H9 (cell line): ENCODE results near the gene TCERG1L. TPM values are rescaled to one million over a fixed set of nuclear protein-coding genes. Genes with fewer than 3 reads are reported as not detected.

Source experiments
- DNase-seq: peaks from one replicate; pipeline ENCODE4 v3.0.0-alpha.2; 2017
- H2AFZ ChIP-seq: one replicate; pipeline ENCODE4 v1.6.1; 2013; ENCODE audit warnings: mild to moderate bottlenecking, low read length, control low read depth, moderate library complexity
- H2AK5ac ChIP-seq: 2 replicates; pipeline ENCODE4 v1.6.1; 2013; ENCODE audit warnings: low read length, control low read depth, mixed read lengths; ENCODE audit not compliant: insufficient read length
- H2BK120ac ChIP-seq: one replicate; pipeline ENCODE4 v1.6.1; 2013; ENCODE audit warnings: low read depth, mild to moderate bottlenecking, low read length, control low read depth, inconsistent platforms; ENCODE audit not compliant: poor library complexity, severe bottlenecking
- H2BK12ac ChIP-seq: 2 replicates; pipeline ENCODE4 v1.6.1; 2013; ENCODE audit warnings: low read length, control low read depth, mixed read lengths, low read depth; ENCODE audit not compliant: insufficient read length
- H2BK15ac ChIP-seq: 2 replicates; pipeline ENCODE4 v1.6.1; 2013; ENCODE audit warnings: low read depth, low read length, control low read depth
- H2BK20ac ChIP-seq: one replicate; pipeline ENCODE4 v1.6.1; 2013; ENCODE audit warnings: low read depth, mild to moderate bottlenecking, low read length, control low read depth, inconsistent platforms; ENCODE audit not compliant: poor library complexity, severe bottlenecking
- H2BK5ac ChIP-seq: 2 replicates; pipeline ENCODE4 v1.6.1; 2013; ENCODE audit warnings: low read length, control low read depth, mixed read lengths; ENCODE audit not compliant: insufficient read length
- H3K14ac ChIP-seq: 2 replicates; pipeline ENCODE4 v1.6.1; 2013; ENCODE audit warnings: low read length, control low read depth; ENCODE audit not compliant: insufficient read depth
- H3K18ac ChIP-seq: 2 replicates; pipeline ENCODE4 v1.6.1; 2013; ENCODE audit warnings: low read depth, mild to moderate bottlenecking, mixed read lengths, low read length, control low read depth; ENCODE audit not compliant: insufficient read length
- H3K23ac ChIP-seq: 2 replicates; pipeline ENCODE4 v1.6.1; 2013; ENCODE audit warnings: low read length, control low read depth, mixed read lengths, low read depth; ENCODE audit not compliant: insufficient read length
- H3K23me2 ChIP-seq: 2 replicates; pipeline ENCODE4 v1.6.1; 2013; ENCODE audit warnings: low read depth, mild to moderate bottlenecking, mixed read lengths, low read length, control low read depth; ENCODE audit not compliant: insufficient read length, poor library complexity, severe bottlenecking
- H3K27ac ChIP-seq: 2 replicates; pipeline ENCODE4 v1.5.1; 2013; ENCODE audit warnings: low read length, control low read depth, mixed read lengths, low read depth; ENCODE audit not compliant: insufficient read length
- H3K27me3 ChIP-seq: 2 replicates; pipeline ENCODE4 v1.6.1; 2013; ENCODE audit warnings: low read length, control low read depth, inconsistent platforms; ENCODE audit not compliant: insufficient read depth
- H3K4ac ChIP-seq: 2 replicates; pipeline ENCODE4 v1.6.1; 2013; ENCODE audit warnings: low read depth, mild to moderate bottlenecking, control low read depth, inconsistent platforms, low read length, moderate library complexity
- H3K4me1 ChIP-seq: 2 replicates; pipeline ENCODE4 v1.6.1; 2013; ENCODE audit warnings: low read length, control low read depth, inconsistent platforms; ENCODE audit not compliant: insufficient read depth
- H3K4me2 ChIP-seq: 2 replicates; pipeline ENCODE4 v1.6.1; 2013; ENCODE audit warnings: low read length, control low read depth, mixed read lengths; ENCODE audit not compliant: insufficient read length, insufficient read depth
- H3K56ac ChIP-seq: 2 replicates; pipeline ENCODE4 v1.6.1; 2013; ENCODE audit warnings: low read depth, mild to moderate bottlenecking, mixed read lengths, low read length, control low read depth; ENCODE audit not compliant: insufficient read length
- H3K79me1 ChIP-seq: 2 replicates; pipeline ENCODE4 v1.6.1; 2013; ENCODE audit warnings: low read depth, mild to moderate bottlenecking, moderate library complexity, low read length, control low read depth, inconsistent platforms; ENCODE audit not compliant: insufficient read depth, poor library complexity, severe bottlenecking
- H3K79me2 ChIP-seq: 2 replicates; pipeline ENCODE4 v1.6.1; 2013; ENCODE audit warnings: low read length, control low read depth, inconsistent platforms; ENCODE audit not compliant: insufficient read depth
- H3K9ac ChIP-seq: 2 replicates; pipeline ENCODE4 v1.6.1; 2013; ENCODE audit warnings: low read length, control low read depth, mixed read lengths; ENCODE audit not compliant: insufficient read length; ENCODE audit errors: extremely low read depth
- H3K9me3 ChIP-seq: one replicate; pipeline ENCODE4 v1.6.1; 2013; ENCODE audit warnings: low read depth, low read length, inconsistent platforms; ENCODE audit not compliant: control insufficient read depth
- H3T11ph ChIP-seq: one replicate; pipeline ENCODE4 v1.6.1; 2013; ENCODE audit warnings: mild to moderate bottlenecking, low read length, control low read depth, inconsistent platforms
- H4K20me1 ChIP-seq: one replicate; pipeline ENCODE4 v1.6.1; 2013; ENCODE audit not compliant: control insufficient read depth, insufficient read length, insufficient read depth
- H4K5ac ChIP-seq: 2 replicates; pipeline ENCODE4 v1.6.1; 2013; ENCODE audit warnings: low read depth, mild to moderate bottlenecking, mixed read lengths, low read length, control low read depth; ENCODE audit not compliant: insufficient read length
- H4K8ac ChIP-seq: replicated peaks from 2 replicates; pipeline ENCODE4 v1.6.1; 2013; ENCODE audit warnings: low read length, control low read depth, mixed read lengths, low read depth; ENCODE audit not compliant: insufficient read length
- H4K91ac ChIP-seq: 2 replicates; pipeline ENCODE4 v1.6.1; 2013; ENCODE audit warnings: low read depth, mild to moderate bottlenecking, moderate library complexity, mixed read lengths, low read length, control low read depth; ENCODE audit not compliant: insufficient read length
- H3K27ac Mint-ChIP-seq, 3 experiments: 2 replicates in 2 of 3; 3 replicates in 1 of 3; pipeline ENCODE4 v1.8.0; 2020 to 2021; ENCODE audit warnings: mixed read lengths in 3 of 3, mild to moderate bottlenecking in 1 of 3, moderate library complexity in 1 of 3
- H3K27me3 Mint-ChIP-seq: 2 replicates; pipeline ENCODE4 v1.8.0; 2021; ENCODE audit warnings: low read depth, mild to moderate bottlenecking, moderate library complexity, mixed read lengths
- H3K36me3 Mint-ChIP-seq, 3 experiments: 2 replicates in 2 of 3; 3 replicates in 1 of 3; pipeline ENCODE4 v1.8.0; 2020 to 2021; ENCODE audit warnings: low read depth in 3 of 3, mixed read lengths in 3 of 3; ENCODE audit not compliant: insufficient read depth in 1 of 3
- H3K4me1 Mint-ChIP-seq, 2 experiments: 2 replicates each; pipeline ENCODE4 v1.8.0; 2020; ENCODE audit warnings: mixed read lengths in 2 of 2
- H3K4me3 Mint-ChIP-seq, 2 experiments: 2 replicates in 1 of 2; 3 replicates in 1 of 2; pipeline ENCODE4 v1.8.0; 2020 to 2021; ENCODE audit warnings: mild to moderate bottlenecking in 2 of 2, mixed read lengths in 2 of 2, moderate library complexity in 1 of 2
- H3K9me3 Mint-ChIP-seq, 2 experiments: 2 replicates in 1 of 2; 3 replicates in 1 of 2; pipeline ENCODE4 v1.8.0; 2020; ENCODE audit warnings: mild to moderate bottlenecking in 2 of 2, mixed read lengths in 2 of 2, moderate library complexity in 1 of 2
- CTCF ChIP-seq: fragments of 200-600 bp; sonication (generic); conservative IDR thresholded peaks from 3 replicates; pipeline ENCODE4 v1.8.0; 2021; ENCODE audit warnings: antibody characterized with exemption, mild to moderate bottlenecking
- WGBS: extraction: QIAGEN DNeasy Blood & Tissue Kit; methylation state at CpG from one replicate; pipeline ENCODE4 v1.1.7; 2013; ENCODE audit warnings: missing lambda C conversion rate, low lambda C conversion rate, mixed read lengths; ENCODE audit not compliant: insufficient read length; ENCODE audit errors: extremely low coverage; 5-methylcytosine and 5-hydroxymethylcytosine counted together
- total RNA-seq: library from RNA; stranded (reverse); gene quantifications from 2 replicates; pipeline ENCODE4 v1.2.1, GENCODE V29; 2021

TCERG1L gene
- total RNA-seq, 1 experiment from 2014 or later = 3.3 TPM

- H3K79me1 ChIP-seq = no peaks in the 10 kb centered on the region
- no peak overlapping the region for H2BK12ac ChIP-seq
- no peak for DNase-seq
- no peaks in the 10 kb centered on the region for H4K20me1 ChIP-seq
- no peak for TF ChIP-seq CTCF
- H3K18ac ChIP-seq = no peak overlapping the region
- no peak overlapping the region for H3K27ac ChIP-seq
- no peak overlapping the region for H3K4me2 ChIP-seq
- no peak overlapping the region for H3T11ph ChIP-seq
- no peak overlapping the region for H4K8ac ChIP-seq
- no peak overlapping the region for H3K27ac Mint-ChIP-seq
- H3K9ac ChIP-seq = no peak overlapping the region
- no CpG with 5 or more reads among the region's 11 CpGs for WGBS
- H3K36me3 Mint-ChIP-seq = no peaks in the 10 kb centered on the region
- H3K56ac ChIP-seq = no peak overlapping the region
- H2BK5ac ChIP-seq = no peak overlapping the region
- H2BK120ac ChIP-seq = no peak overlapping the region
- H3K27me3 ChIP-seq = no peaks in the 10 kb centered on the region
- no peak overlapping the region for H2AFZ ChIP-seq
- H3K4me1 Mint-ChIP-seq = peaks cover 35% of the 10 kb centered on the region in 2 experiments
- no peak overlapping the region for H3K23ac ChIP-seq
- H3K9me3 Mint-ChIP-seq = no peaks in the 10 kb centered on the region; a peak in 1 of 5 replicates
- H3K4ac ChIP-seq = no peak overlapping the region
- peaks cover 4% of the 10 kb centered on the region; the same call in 1 of the 2 replicates for H3K4me1 ChIP-seq
- no peak overlapping the region for H2AK5ac ChIP-seq
- H3K27me3 Mint-ChIP-seq = peaks cover 39% of the 10 kb centered on the region
- no peak overlapping the region for H3K4me3 Mint-ChIP-seq
- H3K79me2 ChIP-seq = no peaks in the 10 kb centered on the region
- H3K9me3 ChIP-seq = no peaks in the 10 kb centered on the region
- no peak overlapping the region for H2BK15ac ChIP-seq
- no peak overlapping the region for H3K14ac ChIP-seq
- no peaks in the 10 kb centered on the region for H3K23me2 ChIP-seq
- no peak overlapping the region for H4K5ac ChIP-seq
- no peak overlapping the region for H2BK20ac ChIP-seq
- H4K91ac ChIP-seq = no peak overlapping the region
These were observed 6.8 kb upstream of the TCERG1L start for GRCh38 chr10:131318291-131318690.
